ENCODE results near the gene ZNRD2.
"Not testable (repeated sequence)": the region's sequence is repeated elsewhere in the genome, so short reads cannot be mapped to it uniquely, and the experiment has no call there.

Gene ZNRD2

GRCh38 chr11:65569973-65570918 lies at the start of gene ZNRD2:
Gene ZNRD2, plus strand, starts transcription at chr11:65570477. Its CDS starts 15 bp downstream, at chr11:65570492.
- peak; percentile 97 for DNase-seq (ENCODE audit: low read depth)

DNA sequence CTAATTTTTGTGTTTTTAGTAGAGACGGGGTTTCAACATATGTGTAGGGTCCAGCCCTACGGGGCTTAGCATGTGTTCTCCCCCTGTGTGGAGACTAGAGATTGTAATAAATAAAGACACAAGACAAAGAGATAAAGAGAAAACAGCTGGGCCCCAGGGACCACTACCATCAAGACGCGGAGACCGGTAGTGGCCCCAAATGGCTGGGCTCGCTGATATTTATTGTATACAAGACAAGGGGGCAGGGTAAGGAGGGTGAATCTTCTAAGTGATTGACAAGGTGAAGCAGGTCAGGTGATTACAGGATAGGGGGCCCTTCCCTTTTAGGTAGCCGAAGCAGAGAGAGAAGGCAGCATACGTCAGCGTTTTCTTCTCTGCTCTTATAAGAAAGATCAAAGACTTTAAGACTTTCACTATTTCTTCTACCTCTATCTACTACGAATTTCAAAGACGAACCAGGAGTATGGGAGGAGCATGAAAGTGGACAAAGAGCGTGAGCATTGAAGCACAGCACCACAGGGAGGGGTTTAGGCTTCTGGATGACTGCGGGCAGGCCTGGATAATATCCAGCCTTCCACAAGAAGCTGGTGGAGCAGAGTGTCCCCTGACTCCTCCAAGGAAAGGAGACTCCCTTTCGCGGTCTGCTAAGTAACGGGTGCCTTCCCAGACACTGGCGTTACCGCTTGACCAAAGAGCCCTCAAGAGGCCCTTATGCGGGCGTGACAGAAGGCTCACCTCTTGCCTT lies 48.3 kb upstream of the ZNRD2 start:
- DNase-seq (ENCODE audit: low read depth): not testable (repeated sequence)

DNA sequence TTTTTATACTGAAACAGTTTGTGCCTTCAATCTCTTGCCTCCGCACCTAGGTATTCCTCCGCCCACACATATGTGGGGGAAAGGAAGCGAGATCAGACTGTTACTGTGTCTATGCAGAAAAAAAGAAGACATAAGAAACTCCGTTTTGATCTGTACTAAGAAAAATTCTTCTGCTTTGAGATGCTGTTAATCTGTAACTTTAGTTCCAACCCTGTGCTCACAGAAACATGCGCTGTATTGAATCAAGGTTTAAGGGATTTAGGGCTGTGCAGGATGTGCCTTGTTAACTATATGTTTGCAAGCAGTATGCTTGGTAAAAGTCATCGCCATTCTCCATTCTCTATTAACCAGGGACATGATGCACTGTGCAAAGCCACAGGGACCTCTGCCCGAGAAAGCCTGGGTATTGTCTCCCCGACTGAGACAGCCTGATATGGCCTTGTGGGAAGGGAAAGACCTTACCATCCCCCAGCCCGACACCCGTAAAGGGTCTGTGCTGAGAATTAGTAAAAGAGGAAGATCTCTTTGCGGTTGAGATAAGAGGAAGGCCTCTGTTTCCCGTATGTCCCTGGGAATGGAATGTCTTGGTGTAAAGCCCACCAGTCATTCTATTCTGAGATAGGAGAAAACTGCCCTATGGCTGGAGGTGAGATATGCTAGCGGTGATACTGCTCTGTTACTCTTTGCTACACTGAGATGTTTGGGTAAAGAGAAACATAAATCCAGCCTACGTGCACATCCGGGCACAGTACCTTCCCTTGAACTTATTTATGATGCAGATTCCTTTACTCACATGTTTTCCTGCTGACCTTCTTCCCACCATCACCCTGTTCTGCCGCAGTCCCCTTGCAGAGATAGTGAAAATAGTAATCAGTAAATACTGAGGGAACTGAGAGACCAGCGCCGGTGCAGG lies 47.3 kb upstream of the ZNRD2 start:
- not testable (repeated sequence) for DNase-seq (ENCODE audit: low read depth)

DNA sequence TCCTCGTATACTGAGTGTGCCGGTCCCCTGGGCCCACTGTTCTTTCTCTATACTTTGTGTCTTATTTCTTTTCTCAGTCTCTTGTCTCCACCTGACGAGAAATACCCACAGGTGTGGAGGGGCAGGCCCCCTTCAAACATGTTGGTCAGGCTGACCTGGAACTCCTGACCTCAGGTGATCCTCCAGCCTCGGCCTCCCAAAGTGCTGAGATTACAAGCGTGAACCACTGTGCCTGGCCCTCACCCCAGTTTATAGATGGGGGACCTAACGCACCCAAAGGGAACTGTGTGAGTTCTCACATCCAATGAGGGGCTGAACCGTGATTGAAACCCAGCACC lies 46.7 kb upstream of the ZNRD2 start:
- DNase-seq (ENCODE audit: low read depth): not testable (repeated sequence)

- DNase-seq (ENCODE audit: low read depth): no peak
These were observed 46.1 kb upstream of the ZNRD2 start for GRCh38 chr11:65524014-65524740.

- DNase-seq (ENCODE audit: low read depth): peak; percentile 53
These were observed 45.3 kb upstream of the ZNRD2 start, which contains the start of gene SCYL1 for GRCh38 chr11:65524741-65525545. Gene SCYL1, plus strand, starts transcription at chr11:65525083. Its CDS starts 71 bp downstream, at chr11:65525154.

GRCh38 chr11:65525546-65526480 lies 44.5 kb upstream of the ZNRD2 start:
- no peak for DNase-seq (ENCODE audit: low read depth)

DNA sequence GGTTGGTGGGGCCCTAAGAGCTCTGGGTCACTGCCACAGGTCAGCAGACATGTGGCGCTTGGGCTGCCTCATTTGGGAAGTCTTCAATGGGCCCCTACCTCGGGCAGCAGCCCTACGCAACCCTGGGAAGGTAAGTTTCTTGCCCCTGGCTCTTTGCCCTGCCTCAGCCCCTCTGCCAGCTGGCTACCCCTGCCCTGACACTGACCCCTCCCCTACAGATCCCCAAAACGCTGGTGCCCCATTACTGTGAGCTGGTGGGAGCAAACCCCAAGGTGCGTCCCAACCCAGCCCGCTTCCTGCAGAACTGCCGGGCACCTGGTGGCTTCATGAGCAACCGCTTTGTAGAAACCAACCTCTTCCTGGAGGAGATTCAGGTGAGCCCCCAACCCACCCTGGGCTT lies 43.5 kb upstream of the ZNRD2 start:
- DNase-seq (ENCODE audit: low read depth): no peak

DNA sequence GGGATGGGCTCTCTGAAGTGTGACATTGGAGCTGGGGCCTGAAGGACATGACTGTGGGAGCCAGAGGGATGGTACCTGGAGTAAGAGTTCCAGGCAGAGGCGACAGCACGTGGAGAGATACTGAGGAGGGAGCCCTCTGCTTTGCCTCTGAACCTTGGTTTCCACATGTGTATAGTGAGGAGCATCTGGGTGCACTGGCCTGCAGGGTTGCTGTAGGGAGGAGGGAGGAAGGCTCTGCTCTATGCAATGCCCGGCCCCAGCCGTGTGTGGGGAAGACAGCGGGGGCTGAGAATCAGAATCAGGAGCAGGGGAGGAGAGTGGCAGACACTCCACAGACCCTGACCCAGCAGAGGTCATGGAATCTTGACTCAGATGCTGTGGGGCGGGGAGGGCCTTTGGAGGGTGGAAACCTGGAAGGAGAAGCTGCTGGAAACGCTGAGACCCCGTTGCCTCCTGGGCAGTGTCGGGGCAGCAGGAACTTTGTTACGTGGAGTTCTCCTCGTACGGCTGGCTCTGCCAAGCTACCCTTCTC lies 41.4 kb upstream of the ZNRD2 start:
- no peak for DNase-seq (ENCODE audit: low read depth)

DNA sequence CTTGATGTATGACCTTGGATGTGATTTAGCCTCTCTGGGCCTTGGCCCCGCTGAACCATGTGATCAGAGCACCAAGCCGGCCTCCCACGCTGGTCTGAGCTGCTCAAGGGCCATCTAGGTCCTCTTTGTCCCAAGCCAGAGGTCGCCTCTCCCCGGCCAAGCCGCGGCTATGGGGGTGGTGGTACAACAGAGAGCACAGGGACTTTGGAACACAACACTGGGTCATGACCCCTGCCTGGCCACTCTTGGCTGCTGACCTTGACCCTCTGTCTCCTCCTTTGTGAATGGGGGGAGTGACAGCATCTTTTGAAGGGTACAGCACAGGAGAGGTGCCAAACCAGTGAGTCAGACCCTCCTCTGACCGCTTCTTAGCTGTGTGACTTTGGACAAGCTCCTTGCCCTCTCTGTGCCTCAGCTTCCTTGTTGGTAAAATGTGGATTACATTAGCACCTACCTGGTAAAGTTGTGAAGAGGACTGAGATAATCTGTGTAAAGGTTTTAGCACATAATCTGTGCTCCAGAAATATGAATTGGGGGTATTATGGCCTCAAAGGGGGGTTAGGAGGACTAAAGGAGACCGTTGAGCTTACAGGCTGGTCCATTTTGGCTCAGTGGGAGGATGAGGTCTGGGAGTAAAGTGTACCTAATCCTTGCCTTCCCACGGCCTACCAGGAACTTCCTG lies 40.7 kb upstream of the ZNRD2 start:
- DNase-seq (ENCODE audit: low read depth): no peak

DNA sequence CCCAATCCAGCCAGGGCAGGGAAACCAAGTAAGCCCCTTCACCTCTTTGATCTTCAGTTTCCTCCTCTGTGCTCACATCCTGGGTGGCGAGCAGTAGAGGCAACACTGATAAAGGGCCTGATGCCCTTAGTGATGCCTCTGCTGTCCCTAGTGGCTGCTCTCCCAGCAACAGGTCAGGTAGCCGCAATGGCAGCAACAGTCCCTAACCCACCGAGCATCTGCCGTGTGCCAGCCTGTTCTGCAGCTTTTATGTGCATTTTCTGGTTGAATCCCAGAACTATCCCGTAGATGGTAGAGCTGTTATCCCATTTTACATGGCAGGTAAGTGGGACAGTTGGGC lies 40.1 kb upstream of the ZNRD2 start:
- no peak for DNase-seq (ENCODE audit: low read depth)

DNA sequence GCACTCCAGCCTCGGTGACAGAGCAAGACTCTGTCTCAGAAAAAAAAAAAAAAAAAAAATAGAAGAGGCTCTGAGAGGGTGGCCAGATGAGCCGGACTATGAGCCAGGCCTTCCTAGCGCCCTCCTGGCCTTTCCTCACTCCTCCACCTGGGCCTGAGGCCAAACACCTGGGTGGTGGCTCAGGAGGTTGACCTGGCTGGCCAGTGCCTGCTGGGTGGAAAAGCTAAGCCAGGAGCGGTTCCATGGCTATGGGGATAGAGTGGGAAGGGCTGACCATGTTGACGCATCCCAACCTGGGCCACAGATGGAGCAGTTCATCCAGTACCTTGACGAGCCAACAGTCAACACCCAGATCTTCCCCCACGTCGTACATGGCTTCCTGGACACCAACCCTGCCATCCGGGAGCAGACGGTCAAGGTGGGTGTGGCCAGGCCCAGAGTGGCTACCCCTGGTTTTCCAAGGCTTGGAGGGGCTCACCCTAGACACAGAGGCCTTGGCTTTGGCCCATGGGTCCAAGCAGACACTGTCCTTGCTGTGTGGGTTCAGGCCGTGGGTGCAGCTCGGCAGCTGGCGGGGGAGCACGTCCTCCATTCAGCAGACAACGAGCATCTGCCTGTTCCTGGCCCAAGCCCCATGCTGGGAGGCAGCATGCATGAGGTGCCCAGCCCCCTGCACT lies 37.8 kb upstream of the ZNRD2 start:
- DNase-seq (ENCODE audit: low read depth): no peak

DNA sequence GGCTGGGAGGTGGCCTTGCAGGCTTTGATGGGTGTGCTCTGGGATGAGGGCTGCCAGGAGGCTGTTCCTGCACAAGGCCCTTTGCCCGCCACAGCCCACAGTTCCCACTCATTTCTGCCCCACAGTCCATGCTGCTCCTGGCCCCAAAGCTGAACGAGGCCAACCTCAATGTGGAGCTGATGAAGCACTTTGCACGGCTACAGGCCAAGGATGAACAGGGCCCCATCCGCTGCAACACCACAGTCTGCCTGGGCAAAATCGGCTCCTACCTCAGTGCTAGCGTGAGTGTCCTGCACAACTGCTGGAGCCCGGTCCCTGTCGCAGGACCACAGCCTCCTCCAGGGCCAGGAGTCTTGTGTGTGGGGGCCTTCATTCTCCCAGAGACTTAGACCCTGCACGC lies 35.2 kb upstream of the ZNRD2 start:
- DNase-seq (ENCODE audit: low read depth): no peak

DNA sequence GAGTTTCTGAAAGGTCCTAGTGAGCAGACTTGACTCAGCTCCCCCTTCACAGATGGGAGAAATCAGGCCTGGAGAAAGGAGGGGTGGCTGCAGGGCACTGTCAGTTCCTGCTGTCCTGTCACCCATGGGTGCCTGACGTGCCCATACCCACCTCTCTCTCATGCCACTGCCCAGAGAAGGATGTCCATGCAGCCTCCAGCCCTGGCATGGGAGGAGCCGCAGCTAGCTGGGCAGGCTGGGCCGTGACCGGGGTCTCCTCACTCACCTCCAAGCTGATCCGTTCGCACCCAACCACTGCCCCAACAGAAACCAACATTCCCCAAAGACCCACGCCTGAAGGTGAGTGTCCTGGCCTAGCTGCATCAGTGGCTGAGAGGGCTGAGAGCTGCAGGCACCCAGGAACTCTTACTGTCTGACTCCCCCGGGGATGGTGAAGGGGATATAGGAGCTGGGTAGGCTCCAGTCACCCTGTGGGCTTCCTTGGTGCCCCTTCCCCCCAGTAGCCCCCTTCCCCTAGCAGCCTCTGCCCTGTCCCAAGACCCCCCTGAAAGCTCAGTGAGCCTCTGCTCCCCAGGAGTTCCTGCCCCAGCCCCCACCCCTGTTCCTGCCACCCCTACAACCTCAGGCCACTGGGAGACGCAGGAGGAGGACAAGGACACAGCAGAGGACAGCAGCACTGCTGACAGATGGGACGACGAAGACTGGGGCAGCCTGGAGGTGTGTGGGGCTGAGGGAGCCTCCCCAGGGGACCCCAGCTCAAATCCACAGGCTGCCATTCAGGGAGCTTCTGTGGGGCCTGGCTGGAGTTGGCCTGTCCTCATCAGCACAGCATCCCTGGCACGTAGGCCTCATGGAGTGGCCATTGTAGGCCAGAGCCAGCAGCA lies 33.6 kb upstream of the ZNRD2 start:
- no peak for DNase-seq (ENCODE audit: low read depth)

DNA sequence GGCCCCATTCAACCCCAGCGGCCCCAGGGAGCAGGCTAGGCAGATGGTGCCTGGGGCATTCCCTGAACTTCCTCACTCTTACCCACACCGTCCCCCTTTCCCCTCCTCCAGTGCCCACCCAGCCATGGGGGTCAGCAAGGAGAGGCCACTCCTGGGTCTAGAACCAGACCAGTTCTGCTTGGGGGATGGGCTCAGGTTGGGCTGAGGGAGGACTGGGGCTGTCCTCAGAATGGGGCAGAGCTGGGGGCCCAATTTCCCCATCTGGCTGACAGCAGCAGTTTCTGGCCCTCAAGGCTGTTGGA lies 33.0 kb upstream of the ZNRD2 start:
- no peak for DNase-seq (ENCODE audit: low read depth)

GRCh38 chr11:65537620-65538231 lies 32.6 kb upstream of the ZNRD2 start:
- no peak for DNase-seq (ENCODE audit: low read depth)

Data from stimulated activated CD8-positive, alpha-beta memory T cell treated with anti-CD3 and anti-CD28 coated beads, Interleukin-7, amount 100 ng/mL, for 24 hours (primary cell).